ENCODE data around the gene DGKD. TPM values are rescaled to one million over a fixed set of nuclear protein-coding genes. Genes with fewer than 3 reads are reported as not detected.
A peak's percentile ranks its signal among the peaks of the same experiment; 100 is the strongest.

DGKD gene
- total and polyA plus RNA-seq, 2 experiments from 2014 or later: 3.9 to 4.0 TPM

DNA sequence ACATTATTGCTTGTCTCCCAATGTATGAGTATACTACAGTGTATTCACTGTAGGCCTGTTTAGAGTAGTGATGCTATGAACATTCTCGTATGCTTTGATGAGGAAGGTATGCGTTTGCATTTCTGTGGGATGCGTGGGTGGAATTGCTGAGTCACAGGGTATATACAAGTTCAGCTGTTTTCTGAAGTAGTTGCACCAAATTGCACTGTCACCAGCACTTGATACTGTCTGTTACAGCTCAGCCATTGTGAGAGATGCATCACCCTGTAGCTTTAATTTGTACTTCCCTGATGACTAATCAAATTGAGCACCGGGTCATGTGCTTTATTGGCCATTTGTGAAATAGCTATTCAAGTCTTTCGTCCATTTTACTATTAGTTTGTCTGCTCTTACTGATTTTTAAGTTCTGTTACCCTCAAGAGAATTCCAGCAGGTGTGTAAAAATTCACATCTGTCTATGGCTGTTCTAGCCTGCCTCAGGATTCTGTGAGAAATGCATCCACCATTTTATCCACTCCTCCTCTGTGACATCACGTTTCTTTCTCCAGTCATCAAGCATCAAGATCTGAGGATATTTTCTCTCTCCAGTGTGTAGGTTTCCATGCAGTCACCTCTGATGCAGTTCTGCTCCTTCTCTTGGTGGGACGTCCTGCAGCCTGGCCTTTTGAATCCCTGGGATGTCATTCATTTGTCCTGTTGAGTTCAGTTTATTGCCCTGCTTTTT lies 72.5 kb downstream of the DGKD start:
- Histone ChIP-seq H3K4me2 (ENCODE audit: unreplicated experiment) (no peak overlapping the region), H4K20me1 (ENCODE audit: insufficient read depth) (no peaks in the 10 kb centered on the region), H3K4me3 (no peak overlapping the region), H3K79me2 (ENCODE audit: insufficient read depth) (no peaks in the 10 kb centered on the region), H3K9me3 (ENCODE audit: low read depth) (no peaks in the 10 kb centered on the region), H3K4me1 (ENCODE audit: insufficient read depth) (peaks cover 11% of the 10 kb centered on the region), H3K27ac (peak overlapping the region; percentile 9; the same call in 1 of the 2 replicates), H3K27me3 (replicated peaks; ENCODE audit: insufficient read depth) (no peaks in the 10 kb centered on the region), H3K36me3 (ENCODE audit: low read depth) (no peaks in the 10 kb centered on the region), H2AFZ (no peak overlapping the region), H3F3A (ENCODE audit: insufficient read depth) (peaks cover 17% of the 10 kb centered on the region), H3K9ac (no peak overlapping the region), H3K9me2 (ENCODE audit: insufficient read depth) (no peaks in the 10 kb centered on the region)
- no peak for TF ChIP-seq EZH2phosphoT487 (IDR thresholded peaks at IDR 0.05; ENCODE audit: insufficient read depth, low read depth)
- no peak for TF ChIP-seq EZH2 (IDR thresholded peaks at IDR 0.05; ENCODE audit: insufficient read depth, poor library complexity, severe bottlenecking)
- in situ Hi-C loops (cut with MboI): no loop called here
- peak; percentile 78 for DNase-seq
- WGBS, 2 experiments (ENCODE audit: low coverage in 1 of 2, low lambda C conversion rate in 2 of 2, missing lambda C conversion rate in 2 of 2): 27 to 28% methylated on average over 7 of the region's 7 CpGs

GRCh38 chr2:233428008-233428407 lies 73.7 kb downstream of the DGKD start:
- H3K36me3 ChIP-seq (ENCODE audit: low read depth): no peaks in the 10 kb centered on the region
- no peak overlapping the region for H3K27ac ChIP-seq
- in situ Hi-C loops (cut with MboI): no loop called here
- H3K9ac ChIP-seq: no peak overlapping the region
- WGBS, 2 experiments (ENCODE audit: low coverage in 1 of 2, low lambda C conversion rate in 2 of 2, missing lambda C conversion rate in 2 of 2): 81 to 96% methylated on average over 3 of the region's 3 CpGs
- no peak for DNase-seq
- H3F3A ChIP-seq (ENCODE audit: insufficient read depth): peaks cover 17% of the 10 kb centered on the region
- H3K9me2 ChIP-seq (ENCODE audit: insufficient read depth): no peaks in the 10 kb centered on the region
- no peaks in the 10 kb centered on the region for H3K27me3 ChIP-seq (replicated peaks; ENCODE audit: insufficient read depth)
- no peaks in the 10 kb centered on the region for H3K9me3 ChIP-seq (ENCODE audit: low read depth)
- peaks cover 11% of the 10 kb centered on the region for H3K4me1 ChIP-seq (ENCODE audit: insufficient read depth)
- H3K4me3 ChIP-seq: no peak overlapping the region
- no peak for TF ChIP-seq EZH2phosphoT487 (IDR thresholded peaks at IDR 0.05; ENCODE audit: insufficient read depth, low read depth)
- no peak for TF ChIP-seq EZH2 (IDR thresholded peaks at IDR 0.05; ENCODE audit: insufficient read depth, poor library complexity, severe bottlenecking)
- H4K20me1 ChIP-seq (ENCODE audit: insufficient read depth): no peaks in the 10 kb centered on the region
- H3K79me2 ChIP-seq (ENCODE audit: insufficient read depth): no peaks in the 10 kb centered on the region
- no peak overlapping the region for H2AFZ ChIP-seq
- H3K4me2 ChIP-seq (ENCODE audit: unreplicated experiment): no peak overlapping the region

DNA sequence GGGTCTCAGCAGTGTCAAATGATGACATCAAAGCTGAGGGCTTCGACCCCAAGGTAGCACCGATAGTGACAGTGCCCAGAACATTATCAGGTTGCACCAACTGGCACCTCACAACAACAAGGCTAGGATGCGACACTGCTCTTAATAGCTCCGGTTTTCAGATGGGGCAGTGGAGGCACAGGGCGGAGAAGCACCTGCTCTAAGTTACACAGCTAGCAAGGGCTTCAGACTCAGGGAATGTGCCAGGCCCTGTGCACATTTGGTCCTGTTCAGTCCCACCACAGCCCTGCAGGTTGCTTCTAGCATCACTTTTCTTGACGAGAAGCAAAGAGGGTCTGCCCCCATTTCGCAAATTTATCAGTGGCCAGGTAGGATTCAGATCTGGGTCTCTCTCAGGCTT lies 74.1 kb downstream of the DGKD start:
- Histone ChIP-seq H3K36me3 (ENCODE audit: low read depth) (no peaks in the 10 kb centered on the region), H3K4me1 (ENCODE audit: insufficient read depth) (peaks cover 11% of the 10 kb centered on the region), H3K9me2 (ENCODE audit: insufficient read depth) (no peaks in the 10 kb centered on the region), H3K9me3 (ENCODE audit: low read depth) (no peaks in the 10 kb centered on the region), H3K27me3 (replicated peaks; ENCODE audit: insufficient read depth) (no peaks in the 10 kb centered on the region), H3K27ac (no peak overlapping the region), H3K9ac (no peak overlapping the region), H3K4me2 (ENCODE audit: unreplicated experiment) (no peak overlapping the region), H3K4me3 (no peak overlapping the region), H3K79me2 (ENCODE audit: insufficient read depth) (no peaks in the 10 kb centered on the region), H3F3A (ENCODE audit: insufficient read depth) (peaks cover 17% of the 10 kb centered on the region), H2AFZ (no peak overlapping the region), H4K20me1 (ENCODE audit: insufficient read depth) (no peaks in the 10 kb centered on the region)
- DNase-seq: no peak
- TF ChIP-seq EZH2phosphoT487 (IDR thresholded peaks at IDR 0.05; ENCODE audit: insufficient read depth, low read depth) (no peak), EZH2 (IDR thresholded peaks at IDR 0.05; ENCODE audit: insufficient read depth, poor library complexity, severe bottlenecking) (no peak)
- in situ Hi-C loops (cut with MboI): no loop called here
- WGBS, 2 experiments (ENCODE audit: low coverage in 1 of 2, low lambda C conversion rate in 2 of 2, missing lambda C conversion rate in 2 of 2): 93 to 97% methylated on average over 7 of the region's 7 CpGs

- DNase-seq: no peak
- Histone ChIP-seq H3K4me2 (ENCODE audit: unreplicated experiment) (no peak overlapping the region), H3K36me3 (ENCODE audit: low read depth) (no peaks in the 10 kb centered on the region), H3K27me3 (replicated peaks; ENCODE audit: insufficient read depth) (no peaks in the 10 kb centered on the region), H3K4me1 (ENCODE audit: insufficient read depth) (peaks cover 11% of the 10 kb centered on the region), H4K20me1 (ENCODE audit: insufficient read depth) (no peaks in the 10 kb centered on the region), H3K9me2 (ENCODE audit: insufficient read depth) (no peaks in the 10 kb centered on the region), H3K9ac (no peak overlapping the region), H3K4me3 (no peak overlapping the region), H3K79me2 (ENCODE audit: insufficient read depth) (no peaks in the 10 kb centered on the region), H2AFZ (no peak overlapping the region), H3K27ac (no peak overlapping the region), H3F3A (ENCODE audit: insufficient read depth) (peaks cover 17% of the 10 kb centered on the region), H3K9me3 (ENCODE audit: low read depth) (no peaks in the 10 kb centered on the region)
- in situ Hi-C loops (cut with MboI): no loop called here
- TF ChIP-seq EZH2 (IDR thresholded peaks at IDR 0.05; ENCODE audit: insufficient read depth, poor library complexity, severe bottlenecking): no peak
- no peak for TF ChIP-seq EZH2phosphoT487 (IDR thresholded peaks at IDR 0.05; ENCODE audit: insufficient read depth, low read depth)
- WGBS, 2 experiments (ENCODE audit: low coverage in 1 of 2, low lambda C conversion rate in 2 of 2, missing lambda C conversion rate in 2 of 2): 87% methylated on average over 18 to 20 of the region's 20 CpGs
Measured at GRCh38 chr2:233429175-233429897, 75.0 kb downstream of the DGKD start.

Data from GM23248 (cell line).